Ascending aorta (tissue), 2 donors: Measurements from ENCODE around the gene ABTB2. TPM values are rescaled to one million over a fixed set of nuclear protein-coding genes. Genes with fewer than 3 reads are reported as not detected.
A peak's percentile ranks its signal among the peaks of the same experiment; 100 is the strongest.
"Not testable (repeated sequence)": the region's sequence is repeated elsewhere in the genome, so short reads cannot be mapped to it uniquely, and the experiment has no call there.

Source experiments
- DNase-seq, 2 donors: peaks; one replicate each; pipeline ENCODE4 v3.0.0-alpha.2; 2019; ENCODE audit warnings: low spot score in 2 of 2
- H3K27ac ChIP-seq, 2 donors: fragments of 200-600 bp; sonication (generic); one replicate each; pipeline ENCODE4 v1.5.1; 2016 to 2017; ENCODE audit warnings: mild to moderate bottlenecking in 1 of 2
- H3K27me3 ChIP-seq: fragments of 200-600 bp; sonication (generic); one replicate; pipeline ENCODE4 v1.5.1; 2017
- H3K36me3 ChIP-seq, 2 donors: fragments of 200-600 bp; sonication (generic); one replicate each; pipeline ENCODE4 v1.5.1; 2016
- H3K4me1 ChIP-seq, 2 donors: fragments of 200-600 bp; sonication (generic); one replicate each; pipeline ENCODE4 v1.5.1; 2016 to 2017; ENCODE audit warnings: mild to moderate bottlenecking in 1 of 2
- H3K4me3 ChIP-seq, 2 donors: fragments of 200-600 bp; sonication (generic); one replicate each; pipeline ENCODE4 v1.5.1; 2016 to 2017; ENCODE audit warnings: mild to moderate bottlenecking in 1 of 2
- H3K9me3 ChIP-seq, 2 donors: fragments of 200-600 bp; sonication (generic); one replicate each; pipeline ENCODE4 v1.5.1; 2016
- CTCF ChIP-seq, 3 experiments: fragments of 200-600 bp in 2 of 3; fragments of 450-650 bp in 1 of 3; sonication (generic) in 2 of 3; IDR thresholded peaks; one replicate each; pipeline ENCODE4 v1.5.1; 2016 to 2019; ENCODE audit warnings: antibody characterized with exemption in 3 of 3, mild to moderate bottlenecking in 1 of 3, moderate library complexity in 1 of 3
- intact Hi-C: fragments of 100-400 bp; cut with DNase I; formaldehyde crosslinking; loops from one replicate; pipeline ENCODE4 v1.15.1; 2023
- total RNA-seq: library from RNA; depleted of rRNA; stranded (reverse); fragments of >200 nt; gene quantifications from one replicate; pipeline ENCODE4 v1.1.0, GENCODE V29; 2016

ABTB2 gene
- total RNA-seq, 1 donor from 2014 or later = 7.9 TPM

DNA sequence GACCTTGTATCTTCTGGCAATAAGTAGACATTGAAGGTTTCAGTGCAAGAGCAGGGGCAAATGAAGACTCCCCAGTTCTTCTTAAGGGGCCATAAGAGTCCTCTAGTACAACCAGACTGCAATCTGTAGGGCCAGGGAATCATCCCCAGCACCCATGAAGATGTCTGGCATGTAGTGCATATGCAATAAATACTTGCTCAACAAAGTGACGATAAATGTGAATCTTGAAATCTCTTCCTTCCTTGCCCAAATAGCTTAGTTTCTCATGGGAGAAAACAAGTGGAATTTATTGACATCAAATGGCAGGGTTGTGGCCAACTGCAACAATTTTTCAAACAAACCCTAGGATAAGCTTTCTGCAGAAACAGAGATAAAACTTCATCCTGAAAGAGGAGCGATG, 107.6 kb downstream of the ABTB2 start:
- no peak for DNase-seq
- no peak for TF ChIP-seq CTCF (IDR thresholded peaks at IDR 0.05)
- H3K27me3 ChIP-seq = no peaks in the 10 kb centered on the region
- no peaks in the 10 kb centered on the region for H3K36me3 ChIP-seq
- H3K27ac ChIP-seq = peak overlapping the region in 1 of 2 donors; percentile 86
- H3K4me3 ChIP-seq = no peak overlapping the region
- intact Hi-C loops = loop anchor here (2.0 to 10.0 kb wide), 4 partner anchors 17 to 555 kb away; no protein-coding TSS in a partner anchor
- H3K4me1 ChIP-seq = peaks cover 3 to 11% of the 10 kb centered on the region in 2 donors
- no peaks in the 10 kb centered on the region for H3K9me3 ChIP-seq

DNA sequence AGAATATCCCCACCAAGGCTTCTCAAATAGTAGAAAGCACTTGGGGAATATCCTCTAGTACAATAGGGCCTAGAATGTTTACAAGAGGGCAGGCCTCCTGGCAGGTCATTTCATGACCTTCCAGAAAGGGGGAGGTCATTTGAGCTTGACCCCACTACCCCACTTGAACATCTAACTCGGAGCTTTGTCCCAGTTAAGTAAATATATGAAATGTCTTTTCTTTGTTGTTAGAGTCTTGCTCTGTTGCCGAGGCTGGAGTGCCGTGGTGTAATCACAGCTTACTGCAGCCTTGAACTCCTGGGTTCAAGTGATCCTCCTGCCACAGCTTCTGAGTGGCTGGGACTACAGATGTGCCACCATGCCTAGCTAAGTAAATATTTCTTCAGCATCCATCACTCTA, 108.4 kb downstream of the ABTB2 start:
- no peak overlapping the region for H3K27ac ChIP-seq
- intact Hi-C loops = no loop called here

GRCh38 chr11:34246511-34246910, 111.3 kb downstream of the ABTB2 start:
- H3K27me3 ChIP-seq, H3K27ac ChIP-seq, H3K9me3 ChIP-seq, H3K36me3 ChIP-seq, H3K4me3 ChIP-seq, DNase-seq, intact Hi-C loops: not testable (repeated sequence)
- H3K4me1 ChIP-seq = peaks cover 2 to 11% of the 10 kb centered on the region in 2 donors

More for the DNA sequence above, 108.4 kb downstream of the ABTB2 start:
- no peak for DNase-seq
- Histone ChIP-seq H3K36me3 (no peaks in the 10 kb centered on the region), H3K9me3 (no peaks in the 10 kb centered on the region), H3K27me3 (no peaks in the 10 kb centered on the region), H3K4me1 (peaks cover 3 to 11% of the 10 kb centered on the region in 2 donors), H3K4me3 (no peak overlapping the region)
- no peak for TF ChIP-seq CTCF (IDR thresholded peaks at IDR 0.05)

DNA sequence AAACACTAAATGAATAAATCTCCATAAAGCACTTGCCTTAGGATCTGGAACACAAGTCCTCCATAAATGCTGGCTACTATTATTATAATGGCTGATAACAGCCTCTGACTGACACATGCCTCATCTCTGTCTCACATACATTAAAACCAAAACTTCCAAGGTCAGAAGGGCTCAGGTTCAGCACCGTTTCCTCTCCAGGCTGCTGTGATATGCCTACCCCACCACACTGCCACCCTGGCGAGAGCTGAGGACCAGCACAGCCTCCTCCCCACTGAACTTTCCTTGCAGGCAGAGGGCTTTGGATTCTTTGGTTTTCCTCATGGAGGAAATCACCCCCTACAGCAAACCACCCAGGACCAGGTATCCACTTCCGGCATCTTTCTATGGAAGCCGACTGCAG, 112.8 kb downstream of the ABTB2 start:
- H3K4me1 ChIP-seq = peaks cover 2 to 7% of the 10 kb centered on the region in 2 donors
- H3K36me3 ChIP-seq = no peaks in the 10 kb centered on the region
- H3K9me3 ChIP-seq = no peaks in the 10 kb centered on the region
- intact Hi-C loops = no loop called here
- no peaks in the 10 kb centered on the region for H3K27me3 ChIP-seq
- no peak for TF ChIP-seq CTCF (IDR thresholded peaks at IDR 0.05)
- no peak overlapping the region for H3K27ac ChIP-seq
- no peak overlapping the region for H3K4me3 ChIP-seq
- no peak for DNase-seq

- H3K9me3 ChIP-seq = no peaks in the 10 kb centered on the region
- intact Hi-C loops = no loop called here
- no peaks in the 10 kb centered on the region for H3K36me3 ChIP-seq
- no peaks in the 10 kb centered on the region for H3K27me3 ChIP-seq
- DNase-seq = peak in 1 of 2 donors; percentile 71
- peak overlapping the region in 1 of 2 donors; percentile 19 for H3K27ac ChIP-seq
- no peak for TF ChIP-seq CTCF (IDR thresholded peaks at IDR 0.05)
- H3K4me1 ChIP-seq = peaks cover 2 to 7% of the 10 kb centered on the region in 2 donors
- no peak overlapping the region for H3K4me3 ChIP-seq
Measured at GRCh38 chr11:34243600-34244464, 114.0 kb downstream of the ABTB2 start.

GRCh38 chr11:34242037-34242625, 115.7 kb downstream of the ABTB2 start:
- no peak for TF ChIP-seq CTCF (IDR thresholded peaks at IDR 0.05)
- no peaks in the 10 kb centered on the region for H3K36me3 ChIP-seq
- H3K9me3 ChIP-seq = no peaks in the 10 kb centered on the region
- peaks cover 2 to 7% of the 10 kb centered on the region in 2 donors for H3K4me1 ChIP-seq
- H3K4me3 ChIP-seq = no peak overlapping the region
- no peak for DNase-seq
- intact Hi-C loops = no loop called here
- no peaks in the 10 kb centered on the region for H3K27me3 ChIP-seq
- peak overlapping the region in 1 of 2 donors; percentile 7 for H3K27ac ChIP-seq
